Ovary (tissue), 3 donors: ENCODE data around the gene CD2BP2.

Source experiments
- CTCF ChIP-seq, 3 donors: fragments of 450-650 bp in 2 of 3; fragments of 200-600 bp in 1 of 3; IDR thresholded peaks; one replicate each; pipeline versions ENCODE4 v1.5.1 to v1.8.0; 2016 to 2022; ENCODE audit warnings: antibody characterized with exemption in 3 of 3, mild to moderate bottlenecking in 1 of 3
- EP300 ChIP-seq: sonication (generic); formaldehyde crosslinking; IDR thresholded peaks from one replicate; pipeline ENCODE4 v1.6.1; 2017; ENCODE audit warnings: antibody characterized with exemption
- POLR2A ChIP-seq: fragments of 450-650 bp; IDR thresholded peaks from one replicate; pipeline ENCODE4 v1.6.1; 2017; ENCODE audit warnings: antibody characterized with exemption, mild to moderate bottlenecking, moderate library complexity
- donor health status: DM: no; HTN: no; CAD: no.

GRCh38 chr16:30358577-30358936 is 3.4 kb upstream of the CD2BP2 start:
- TF ChIP-seq POLR2A (no peak), CTCF (IDR thresholded peaks at IDR 0.05) (no peak), EP300 (no peak)
